IPS DF 6.9 (cell line): ENCODE results near the gene ATXN7.

Source experiments
- DNase-seq: peaks from one replicate; pipeline ENCODE4 v3.0.0-alpha.2; 2013; ENCODE audit warnings: low read depth, low spot score
- H3K27ac ChIP-seq: one replicate; pipeline ENCODE4 v1.5.1; 2013; ENCODE audit warnings: low read length, control low read depth
- H3K27me3 ChIP-seq: 2 replicates; pipeline ENCODE4 v1.6.1; 2013; ENCODE audit warnings: mild to moderate bottlenecking, low read length; ENCODE audit not compliant: control insufficient read depth, insufficient read depth
- H3K36me3 ChIP-seq: 2 replicates; pipeline ENCODE4 v1.6.1; 2013; ENCODE audit warnings: low read length; ENCODE audit not compliant: control insufficient read depth, insufficient read depth
- H3K4me1 ChIP-seq: 2 replicates; pipeline ENCODE4 v1.6.1; 2013; ENCODE audit warnings: low read length; ENCODE audit not compliant: control insufficient read depth, insufficient read depth
- H3K4me3 ChIP-seq: 2 replicates; pipeline ENCODE4 v1.5.1; 2013; ENCODE audit warnings: mild to moderate bottlenecking, low read length
- H3K9me3 ChIP-seq: 2 replicates; pipeline ENCODE4 v1.6.1; 2013; ENCODE audit warnings: low read length, inconsistent platforms; ENCODE audit not compliant: control insufficient read depth, insufficient read depth
- WGBS: extraction: QIAGEN DNeasy Blood & Tissue Kit; methylation state at CpG from one replicate; pipeline ENCODE4 v1.1.7; 2013; ENCODE audit warnings: mixed read lengths, missing lambda C conversion rate; ENCODE audit not compliant: insufficient read length, insufficient coverage; 5-methylcytosine and 5-hydroxymethylcytosine counted together

ATXN7 gene

DNA sequence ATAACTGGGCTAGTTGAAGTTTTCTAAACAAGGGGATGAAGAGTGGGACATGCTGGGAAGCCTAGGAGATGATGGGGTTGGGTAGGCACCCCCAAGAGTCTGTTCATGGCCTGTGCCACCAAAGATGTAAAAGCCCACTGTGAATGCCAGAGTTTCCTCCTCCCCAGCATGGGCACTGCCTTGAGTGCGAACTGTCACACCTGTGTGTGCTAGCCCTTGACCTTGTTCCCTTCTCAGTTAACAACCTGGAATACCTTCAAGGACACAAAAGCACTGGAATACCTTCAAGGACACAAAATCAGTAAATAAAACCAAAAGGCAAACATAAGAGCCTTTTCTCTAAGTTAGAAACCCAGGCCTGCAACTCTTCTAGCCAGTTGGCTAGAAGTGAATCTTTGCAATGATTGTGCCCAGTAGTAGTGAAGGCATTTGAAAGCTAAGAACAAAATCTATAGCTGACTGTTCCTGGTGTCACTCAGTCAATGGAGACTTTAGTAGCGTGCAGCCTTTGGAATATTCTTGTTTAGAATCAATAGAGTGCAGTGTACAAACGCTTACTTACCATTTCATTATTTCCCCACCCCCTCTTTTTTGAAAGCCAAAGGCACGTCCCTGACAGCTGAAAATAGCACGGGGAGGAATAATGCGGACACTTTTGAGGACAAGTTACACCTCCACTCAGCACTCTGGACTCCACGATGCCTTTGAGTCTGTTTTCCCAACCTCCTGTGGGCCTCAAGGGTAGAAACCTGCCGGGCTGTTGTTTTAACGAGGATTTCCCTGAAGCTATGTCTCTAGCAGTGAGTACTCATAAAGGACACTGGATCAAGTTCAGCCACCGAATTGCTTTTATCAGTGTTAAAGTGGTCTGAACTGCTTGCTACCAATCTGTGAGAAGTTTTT lies 135.4 kb downstream of the ATXN7 start:
- WGBS, result no CpG with 5 or more reads among the region's 10 CpGs
- no peaks in the 10 kb centered on the region for H3K27me3 ChIP-seq
- H3K27ac ChIP-seq, result no peak overlapping the region
- DNase-seq, result no peak
- peaks cover 1% of the 10 kb centered on the region; the same call in 1 of the 2 replicates for H3K4me1 ChIP-seq
- no peak overlapping the region for H3K4me3 ChIP-seq
- peaks cover 10% of the 10 kb centered on the region; the same call in 1 of the 2 replicates for H3K36me3 ChIP-seq
- no peaks in the 10 kb centered on the region for H3K9me3 ChIP-seq

DNA sequence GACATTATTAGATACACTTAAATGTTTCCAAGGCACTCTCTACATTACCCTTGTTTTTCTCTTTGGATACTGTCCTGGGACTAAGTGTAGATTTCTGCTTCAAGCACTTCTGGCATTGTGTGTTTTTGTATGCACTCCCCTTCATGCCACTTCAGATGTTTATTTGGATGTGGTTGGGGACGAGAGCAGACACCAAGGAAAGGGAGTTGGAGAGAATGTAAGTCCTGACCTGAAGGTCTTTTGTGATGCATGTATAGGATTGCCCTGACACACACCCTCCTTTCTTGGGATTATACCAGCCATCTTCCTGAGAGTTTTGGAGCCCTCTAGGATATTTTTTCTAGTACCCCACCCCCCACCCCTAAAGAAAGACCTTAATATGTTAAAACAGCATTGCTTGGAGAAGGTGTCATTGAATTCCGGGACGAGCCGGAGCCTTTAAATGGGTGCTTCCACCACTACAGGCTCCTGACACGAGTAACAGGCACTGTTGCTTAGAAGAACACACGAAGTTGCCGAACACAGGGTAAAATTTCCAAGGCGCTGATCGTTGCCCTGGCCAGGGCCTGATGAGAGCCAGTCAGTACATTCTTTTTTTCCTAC lies 136.9 kb downstream of the ATXN7 start:
- Histone ChIP-seq H3K4me1 (peaks cover 1% of the 10 kb centered on the region; the same call in 1 of the 2 replicates), H3K27ac (no peak overlapping the region), H3K36me3 (peaks cover 7% of the 10 kb centered on the region; the same call in 1 of the 2 replicates), H3K9me3 (no peaks in the 10 kb centered on the region), H3K27me3 (no peaks in the 10 kb centered on the region), H3K4me3 (no peak overlapping the region)
- no peak for DNase-seq
- WGBS, result no CpG with 5 or more reads among the region's 9 CpGs

DNA sequence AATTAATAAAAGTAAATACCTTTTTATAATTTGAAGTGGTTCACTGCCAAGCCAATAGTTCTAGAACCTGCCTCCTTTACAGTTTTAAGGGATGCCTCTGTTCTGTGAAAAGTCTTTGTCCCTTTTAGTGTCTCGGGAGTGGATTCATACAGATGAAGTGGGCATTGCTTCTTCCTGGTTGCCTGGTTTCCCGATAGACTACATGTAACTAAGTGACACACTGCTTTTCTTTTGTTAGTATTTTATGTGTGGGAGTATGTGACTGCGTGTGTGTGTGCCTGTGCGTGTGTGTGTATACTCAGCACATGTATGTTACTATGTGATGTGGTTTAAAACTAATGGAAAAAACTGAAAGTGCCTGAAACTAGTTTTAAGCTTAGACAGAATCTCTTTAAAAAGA lies 138.6 kb downstream of the ATXN7 start:
- no peaks in the 10 kb centered on the region for H3K9me3 ChIP-seq
- no peak for DNase-seq
- no peaks in the 10 kb centered on the region for H3K27me3 ChIP-seq
- WGBS, result no CpG with 5 or more reads among the region's 4 CpGs
- H3K36me3 ChIP-seq, result peaks cover 3% of the 10 kb centered on the region; the same call in 1 of the 2 replicates
- H3K4me3 ChIP-seq, result no peak overlapping the region
- peaks cover 1% of the 10 kb centered on the region; the same call in 1 of the 2 replicates for H3K4me1 ChIP-seq
- H3K27ac ChIP-seq, result no peak overlapping the region

DNA sequence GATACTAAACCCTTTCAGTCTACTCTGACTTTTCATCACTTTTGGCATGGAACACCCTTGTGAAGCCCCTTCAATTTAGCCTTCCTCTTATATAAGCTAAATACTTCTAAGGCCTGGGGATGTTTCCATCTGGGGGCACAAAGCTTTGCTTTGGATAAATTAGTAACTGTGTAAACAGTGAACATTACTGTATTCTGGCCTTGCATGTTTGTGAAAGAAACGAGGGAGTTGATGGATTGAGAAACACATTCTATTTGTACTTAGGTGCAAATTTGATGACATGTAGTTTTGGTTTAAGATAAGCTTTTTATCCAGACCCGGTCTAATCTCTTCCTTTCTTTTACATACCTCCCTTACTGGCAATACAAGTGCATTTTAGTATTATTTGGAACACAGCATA lies 139.9 kb downstream of the ATXN7 start:
- no peak overlapping the region for H3K4me3 ChIP-seq
- H3K4me1 ChIP-seq, result peaks cover 1% of the 10 kb centered on the region; the same call in 1 of the 2 replicates
- no peaks in the 10 kb centered on the region for H3K27me3 ChIP-seq
- no peak overlapping the region for H3K27ac ChIP-seq
- no peaks in the 10 kb centered on the region for H3K9me3 ChIP-seq
- no CpG with 5 or more reads among the region's 2 CpGs for WGBS
- H3K36me3 ChIP-seq, result peaks cover 6% of the 10 kb centered on the region; the same call in 1 of the 2 replicates
- no peak for DNase-seq

DNA sequence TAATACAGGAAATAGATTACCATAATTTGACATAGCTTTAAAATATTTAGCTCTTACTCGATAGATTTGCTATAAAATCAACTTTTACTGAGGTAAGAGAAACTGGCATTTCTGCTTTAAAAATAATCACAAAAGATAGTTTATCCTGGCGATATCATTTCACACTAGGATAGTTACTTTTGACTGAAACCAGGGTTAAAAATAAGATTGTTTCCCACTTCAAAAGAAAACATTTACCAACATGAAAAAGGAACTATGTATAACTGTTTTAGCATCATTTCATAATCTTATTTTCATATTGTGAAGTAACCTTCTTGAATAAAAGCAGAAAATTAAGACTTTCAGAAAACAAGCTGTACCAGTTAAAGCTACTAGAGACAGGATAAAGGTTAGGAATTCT lies 144.3 kb downstream of the ATXN7 start:
- H3K4me1 ChIP-seq, result no peaks in the 10 kb centered on the region
- no CpG with 5 or more reads among the region's 2 CpGs for WGBS
- DNase-seq, result no peak
- no peaks in the 10 kb centered on the region for H3K9me3 ChIP-seq
- H3K27ac ChIP-seq, result no peak overlapping the region
- no peaks in the 10 kb centered on the region for H3K27me3 ChIP-seq
- H3K36me3 ChIP-seq, result peaks cover 15% of the 10 kb centered on the region; the same call in 1 of the 2 replicates
- no peak overlapping the region for H3K4me3 ChIP-seq

DNA sequence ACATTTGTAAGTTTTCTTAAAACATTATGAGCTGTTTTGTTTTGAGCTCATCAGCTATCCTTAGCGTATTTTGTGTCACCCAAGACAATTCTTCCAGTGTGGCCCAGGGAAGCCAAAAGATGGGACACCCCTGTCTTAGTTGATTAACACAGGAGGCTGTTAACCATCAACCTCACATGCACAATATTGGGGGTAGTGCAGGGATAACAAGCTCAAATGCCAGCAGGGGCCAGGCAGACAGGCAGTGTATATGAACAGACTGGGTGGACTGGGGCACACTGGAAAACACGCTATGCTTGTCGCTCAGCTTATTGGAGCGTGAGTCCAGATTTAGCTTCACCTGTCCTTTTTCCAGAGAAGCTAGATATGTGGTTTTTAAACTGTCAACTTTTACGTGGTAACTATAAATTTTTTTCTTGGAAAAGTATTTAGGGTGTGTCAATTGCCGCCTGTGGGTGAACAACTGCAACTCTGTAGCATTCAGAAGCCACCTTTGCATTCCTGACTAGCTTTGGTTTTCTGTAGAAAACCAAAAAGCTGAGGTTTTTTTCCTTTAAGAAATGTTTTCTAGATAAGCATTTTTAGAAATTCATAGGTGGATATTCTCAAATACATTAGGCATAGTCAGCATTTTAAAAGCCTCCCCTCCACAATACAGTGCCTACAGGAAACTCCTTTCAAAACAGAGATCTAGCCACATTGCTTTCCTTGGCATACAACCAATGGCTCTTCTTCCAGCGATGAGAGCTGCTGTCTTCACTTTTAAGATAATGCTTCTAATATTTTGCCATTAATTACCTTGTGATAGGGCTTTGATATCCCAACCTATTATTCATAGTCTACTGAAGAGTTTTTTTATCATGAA lies 145.1 kb downstream of the ATXN7 start:
- Histone ChIP-seq H3K4me1 (no peaks in the 10 kb centered on the region), H3K27me3 (no peaks in the 10 kb centered on the region), H3K36me3 (peaks cover 15% of the 10 kb centered on the region; the same call in 1 of the 2 replicates), H3K9me3 (no peaks in the 10 kb centered on the region), H3K4me3 (no peak overlapping the region), H3K27ac (no peak overlapping the region)
- WGBS, result no CpG with 5 or more reads among the region's 7 CpGs
- no peak for DNase-seq

DNA sequence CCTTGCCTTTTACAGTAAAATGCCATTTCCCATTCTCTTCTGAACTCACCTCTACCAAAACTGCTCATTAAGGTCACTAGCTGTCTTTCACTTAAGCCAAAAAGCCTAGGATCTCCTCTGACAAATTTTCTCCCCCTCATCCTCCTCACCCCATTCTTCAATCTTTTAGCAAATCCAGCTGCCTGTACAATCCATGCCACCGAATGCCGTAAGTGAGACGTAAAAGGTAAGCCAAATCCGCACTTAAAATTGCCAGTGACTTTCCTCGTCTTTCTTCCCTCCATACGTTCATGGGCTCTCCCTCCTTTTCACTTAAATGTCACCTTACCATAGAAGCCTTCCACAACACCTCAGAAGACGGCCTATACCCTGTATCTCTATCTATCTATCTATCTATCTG lies 145.9 kb downstream of the ATXN7 start:
- no CpG with 5 or more reads among the region's 7 CpGs for WGBS
- no peak for DNase-seq
- H3K9me3 ChIP-seq, result no peaks in the 10 kb centered on the region
- no peaks in the 10 kb centered on the region for H3K4me1 ChIP-seq
- peaks cover 15% of the 10 kb centered on the region; the same call in 1 of the 2 replicates for H3K36me3 ChIP-seq
- no peak overlapping the region for H3K27ac ChIP-seq
- no peak overlapping the region for H3K4me3 ChIP-seq
- no peaks in the 10 kb centered on the region for H3K27me3 ChIP-seq

DNA sequence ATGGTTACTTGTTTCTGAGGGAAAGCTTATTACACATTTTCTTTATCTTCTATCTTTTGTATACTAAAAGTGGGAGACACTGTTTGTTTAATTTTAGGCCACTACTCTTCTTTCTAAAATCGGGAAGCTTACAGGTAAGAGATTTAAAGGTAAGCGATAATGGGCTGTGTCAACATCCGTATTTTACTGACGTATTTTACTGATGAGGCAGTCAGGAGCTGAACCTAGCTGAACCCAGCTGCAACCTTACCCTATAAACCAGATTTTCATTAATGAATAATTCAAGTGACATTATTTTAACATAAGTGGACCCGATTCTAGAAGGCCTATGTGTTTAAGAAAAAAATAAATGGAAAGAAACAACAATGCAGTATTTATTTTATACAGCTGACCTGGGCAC lies 146.5 kb downstream of the ATXN7 start:
- no peak overlapping the region for H3K27ac ChIP-seq
- peaks cover 15% of the 10 kb centered on the region; the same call in 1 of the 2 replicates for H3K36me3 ChIP-seq
- no peak for DNase-seq
- no peaks in the 10 kb centered on the region for H3K4me1 ChIP-seq
- H3K27me3 ChIP-seq, result no peaks in the 10 kb centered on the region
- WGBS, result no CpG with 5 or more reads among the region's 5 CpGs
- no peak overlapping the region for H3K4me3 ChIP-seq
- no peaks in the 10 kb centered on the region for H3K9me3 ChIP-seq

DNA sequence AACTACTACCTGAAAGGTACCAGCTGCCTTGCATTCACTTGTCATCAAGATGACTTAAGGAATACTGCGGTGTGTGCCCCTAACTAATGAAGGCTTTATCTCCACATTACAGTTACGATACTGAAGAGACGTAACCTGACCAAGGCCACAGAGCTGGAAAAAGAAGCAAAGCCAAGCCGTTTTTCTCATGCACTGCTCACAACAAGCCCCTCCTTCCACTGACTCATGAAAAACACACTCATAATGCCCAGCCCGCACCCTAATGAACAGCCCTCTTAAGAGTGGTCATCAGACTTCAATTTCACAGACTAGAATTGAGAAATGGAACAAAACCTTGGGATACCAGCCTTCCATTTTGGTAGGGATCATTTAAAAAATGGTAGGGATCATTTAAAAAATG lies 148.0 kb downstream of the ATXN7 start:
- Histone ChIP-seq H3K27me3 (no peaks in the 10 kb centered on the region), H3K27ac (no peak overlapping the region), H3K4me3 (no peak overlapping the region), H3K4me1 (no peaks in the 10 kb centered on the region), H3K36me3 (peaks cover 13% of the 10 kb centered on the region; the same call in 1 of the 2 replicates), H3K9me3 (no peaks in the 10 kb centered on the region)
- no peak for DNase-seq
- no CpG with 5 or more reads among the region's 5 CpGs for WGBS
